ENCODE measurements around the gene SERPINB6.
"Not testable (repeated sequence)": the region's sequence is repeated elsewhere in the genome, so short reads cannot be mapped to it uniquely, and the experiment has no call there.

The SERPINB6 gene

DNA sequence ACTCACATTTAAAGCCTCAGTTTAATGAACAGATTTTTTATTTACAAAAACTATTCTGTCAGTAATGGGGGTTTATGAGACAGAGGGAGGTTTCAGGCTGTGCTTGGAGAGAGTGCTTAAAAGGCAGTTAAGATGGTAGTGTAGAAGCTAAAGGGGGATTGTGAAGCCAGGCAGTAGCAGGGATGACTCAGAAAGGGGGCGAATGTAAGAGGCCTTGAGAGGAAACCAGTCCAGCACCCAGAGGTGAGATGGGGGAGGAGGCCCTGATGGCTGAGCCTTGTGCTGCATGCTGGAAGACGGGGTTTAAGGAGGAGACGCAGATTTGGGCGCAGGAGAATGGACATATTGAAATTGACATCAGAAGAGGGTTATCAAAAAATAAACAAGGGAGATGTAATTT, 61.6 kb downstream of the SERPINB6 start:
- peak in 1 of 2 donors; percentile 31 for DNase-seq

DNA sequence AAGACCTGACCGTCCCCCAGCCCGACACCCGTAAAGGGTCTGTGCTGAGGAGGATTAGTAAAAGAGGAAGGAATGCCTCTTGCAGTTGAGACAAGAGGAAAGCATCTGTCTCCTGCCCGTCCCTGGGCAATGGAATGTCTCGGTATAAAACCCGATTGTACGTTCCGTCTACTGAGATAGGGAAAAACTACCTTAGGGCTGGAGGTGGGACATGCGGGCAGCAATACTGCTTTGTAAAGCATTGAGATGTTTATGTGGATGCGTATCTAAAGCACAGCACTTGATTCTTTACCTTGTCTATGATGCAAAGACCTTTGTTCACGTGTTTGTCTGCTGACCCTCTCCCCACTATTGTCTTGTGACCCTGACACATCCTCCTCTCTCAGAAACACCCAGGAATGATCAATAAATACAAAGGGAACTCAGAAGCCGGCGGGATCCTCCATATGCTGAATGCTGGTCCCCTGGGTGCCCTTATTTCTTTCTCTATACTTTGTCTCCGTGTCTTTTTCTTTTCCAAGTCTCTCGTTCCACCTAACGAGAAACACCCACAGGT, 62.2 kb downstream of the SERPINB6 start:
- not testable (repeated sequence) for DNase-seq

DNA sequence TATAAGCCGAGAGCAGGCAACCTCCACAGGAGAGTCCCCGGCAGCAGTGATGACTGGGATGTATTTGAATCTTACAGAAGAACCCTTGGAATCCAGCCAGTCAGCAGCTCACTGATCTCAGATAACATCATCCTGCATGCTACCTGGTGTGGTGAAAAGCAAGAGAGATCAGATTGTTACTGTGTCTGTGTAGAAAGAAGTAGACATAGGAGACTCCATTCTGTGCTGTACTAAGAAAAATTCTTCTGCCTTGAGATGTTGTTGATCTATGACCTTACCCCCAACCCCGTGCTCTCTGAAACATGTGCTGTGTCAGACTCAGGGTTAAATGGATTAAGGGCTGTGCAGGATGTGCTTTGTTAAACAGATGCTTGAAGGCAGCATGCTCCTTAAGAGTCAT, 62.9 kb downstream of the SERPINB6 start:
- DNase-seq = not testable (repeated sequence)

DNA sequence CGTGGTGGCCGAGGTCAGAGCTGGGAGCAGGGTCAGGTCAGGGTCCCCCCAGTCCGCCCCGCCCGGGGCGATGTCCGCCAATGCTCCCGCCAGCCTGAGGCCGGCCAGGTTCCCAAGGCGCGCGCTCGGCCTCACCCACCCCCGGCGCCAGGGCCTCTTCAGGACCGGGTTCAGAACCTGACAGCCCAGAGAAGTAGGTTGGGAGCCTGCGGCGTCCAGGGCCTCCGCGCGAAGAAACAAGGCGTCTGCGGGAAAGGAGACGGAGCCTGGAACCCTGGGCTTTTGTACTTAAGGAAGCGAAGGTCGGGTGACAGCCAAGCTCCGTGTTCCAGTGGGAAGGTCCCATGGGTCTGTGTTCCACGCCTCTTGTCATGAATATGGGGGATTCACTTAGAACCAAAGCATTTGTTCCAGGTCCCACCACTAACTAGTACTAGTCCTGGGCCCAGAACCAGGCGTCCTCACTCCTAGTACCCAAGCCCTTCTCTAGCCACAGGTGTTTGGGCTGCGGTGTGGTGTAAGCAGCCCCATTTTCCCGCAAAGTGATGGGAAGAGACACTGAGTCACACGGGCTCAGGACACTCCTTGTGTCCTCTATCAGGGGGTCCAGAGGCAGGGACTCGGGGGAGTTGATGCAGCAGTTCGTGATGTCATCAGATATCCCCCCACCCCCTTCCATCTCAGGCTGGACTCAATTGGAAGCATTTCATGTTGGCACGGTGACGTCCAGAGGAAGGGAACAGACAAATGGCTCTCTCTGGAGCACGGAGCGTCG, 67.8 kb downstream of the SERPINB6 start:
- not testable (repeated sequence) for DNase-seq

DNA sequence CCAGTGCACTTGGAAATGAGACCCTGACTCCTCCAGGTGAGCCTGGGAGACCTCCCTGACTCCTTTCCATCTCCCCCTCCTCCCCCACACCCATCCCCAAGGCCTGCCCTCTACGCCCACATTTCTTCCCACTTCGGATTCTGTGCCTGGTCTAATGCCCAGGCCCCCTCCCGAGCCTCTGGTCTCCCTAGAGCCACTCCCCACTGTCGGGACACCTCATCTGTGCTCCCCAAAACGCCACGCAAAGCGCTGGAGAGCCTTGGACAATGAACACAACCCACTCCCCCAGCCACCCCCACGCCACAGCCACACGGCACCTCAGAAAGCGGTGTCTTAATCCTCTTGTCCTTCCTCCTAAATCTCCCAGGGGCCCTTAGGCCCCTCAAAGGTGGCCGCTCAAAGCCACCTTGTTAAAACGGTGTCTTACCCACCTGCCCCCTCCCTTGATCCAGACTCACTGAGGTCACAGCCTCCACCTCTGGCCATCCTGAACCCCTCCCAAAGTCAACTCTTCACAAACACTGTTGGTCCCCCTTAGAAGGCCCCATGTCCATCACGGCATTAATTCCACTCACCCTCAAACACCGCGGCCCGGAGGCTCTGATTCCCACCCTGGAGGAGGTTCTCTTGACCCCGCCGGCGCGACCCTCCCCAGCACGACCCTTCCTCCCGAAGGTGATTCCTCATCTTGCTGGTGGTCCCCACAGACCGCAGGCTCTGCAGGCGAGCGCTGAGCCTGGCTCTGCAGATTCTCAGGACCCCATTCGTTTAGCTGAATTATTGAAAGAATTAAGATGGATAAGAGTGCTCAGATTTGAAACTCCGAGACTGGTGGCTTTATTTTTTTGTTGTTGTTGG, 69.5 kb downstream of the SERPINB6 start:
- not testable (repeated sequence) for DNase-seq

DNA sequence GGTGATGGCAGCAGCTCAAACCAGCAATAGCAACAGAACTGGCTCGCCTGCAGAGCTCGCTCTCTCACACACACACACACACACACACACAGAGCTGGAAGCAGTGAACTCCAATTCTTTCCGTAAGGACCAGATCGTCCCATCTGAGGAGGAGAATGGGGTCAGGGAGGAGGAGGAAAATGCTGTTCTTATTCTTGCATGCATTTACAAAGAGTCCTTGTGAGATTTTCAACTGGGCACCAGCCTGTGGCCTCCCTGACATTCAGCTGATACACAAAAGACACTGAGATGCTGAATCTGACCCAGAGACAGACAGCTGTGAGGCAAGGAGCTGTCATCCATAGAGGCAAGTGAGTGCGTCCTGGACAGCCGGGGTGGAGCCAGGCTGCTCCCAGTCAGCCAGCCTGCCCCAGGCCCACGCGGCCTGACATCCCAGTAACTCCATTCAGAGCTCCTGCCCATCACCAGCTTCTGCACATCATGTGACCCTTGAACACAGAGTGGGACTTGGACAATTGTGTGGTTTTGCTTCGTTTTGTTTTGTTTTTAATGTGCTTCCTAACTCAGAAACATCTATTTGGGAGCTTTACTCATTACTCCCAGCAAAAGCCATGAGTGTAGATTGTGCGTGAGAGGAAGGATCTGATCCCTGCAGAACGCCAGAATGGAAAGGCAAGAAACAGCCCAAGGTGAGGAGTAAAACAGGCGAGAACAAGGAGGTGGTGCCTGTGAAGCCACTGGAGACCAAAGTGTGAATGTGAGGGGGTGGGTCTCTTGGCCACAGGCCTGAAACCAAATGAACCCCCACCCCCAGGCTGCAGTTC, 70.3 kb downstream of the SERPINB6 start:
- DNase-seq = no peak

DNA sequence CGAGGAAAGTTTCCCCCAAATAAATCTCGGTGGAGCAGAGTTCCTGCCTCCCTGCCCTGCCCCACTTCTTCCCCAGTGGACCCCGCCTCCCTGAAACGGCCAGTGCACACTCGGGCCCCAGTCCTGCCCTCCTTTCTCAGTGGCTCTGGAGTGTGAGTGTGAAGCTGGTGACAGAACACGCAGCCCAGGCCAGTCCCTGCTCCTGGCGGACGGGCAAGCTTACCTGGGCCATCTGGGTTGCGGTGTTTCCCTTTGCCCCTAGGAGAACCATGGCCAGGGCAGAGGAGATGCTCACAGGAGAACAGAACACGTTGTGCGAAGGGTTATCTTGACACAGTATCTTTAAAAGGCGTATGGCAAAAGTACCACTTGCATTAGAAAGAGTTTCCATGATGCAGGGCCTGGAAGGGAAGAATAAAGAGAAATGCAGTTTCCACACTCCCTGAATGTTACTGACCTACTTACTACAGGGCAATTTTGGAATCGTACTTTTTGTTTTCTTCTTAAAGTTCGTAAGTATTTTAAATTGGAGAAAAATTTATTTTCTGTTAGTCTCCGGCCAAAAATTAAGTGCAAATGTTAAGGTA, 71.1 kb downstream of the SERPINB6 start:
- DNase-seq = no peak

DNA sequence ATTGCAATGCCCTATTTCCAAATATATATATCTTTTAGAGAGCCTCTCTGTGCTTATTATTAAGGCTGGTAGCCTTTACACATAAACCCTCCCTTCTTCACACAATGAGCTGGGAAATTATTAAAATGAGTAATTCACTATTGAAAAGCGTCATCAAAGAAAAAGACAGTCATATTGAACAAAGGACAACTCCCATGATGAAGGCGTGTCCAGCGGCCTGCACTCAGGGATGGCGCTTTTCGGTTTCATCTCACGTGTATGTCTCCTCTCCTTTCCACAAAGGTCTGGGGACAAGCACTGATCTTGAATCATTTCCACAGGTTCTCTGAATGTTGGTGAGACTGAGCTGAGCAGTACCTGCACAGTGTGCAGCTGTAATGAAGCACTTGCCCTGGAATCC, 71.8 kb downstream of the SERPINB6 start:
- DNase-seq = no peak
